ENCODE measurements around the gene NTN3. TPM values are rescaled to one million over a fixed set of nuclear protein-coding genes. Genes with fewer than 3 reads are reported as not detected.

The NTN3 gene
- total RNA-seq, 1 experiment from 2014 or later = 5.6 TPM

DNA sequence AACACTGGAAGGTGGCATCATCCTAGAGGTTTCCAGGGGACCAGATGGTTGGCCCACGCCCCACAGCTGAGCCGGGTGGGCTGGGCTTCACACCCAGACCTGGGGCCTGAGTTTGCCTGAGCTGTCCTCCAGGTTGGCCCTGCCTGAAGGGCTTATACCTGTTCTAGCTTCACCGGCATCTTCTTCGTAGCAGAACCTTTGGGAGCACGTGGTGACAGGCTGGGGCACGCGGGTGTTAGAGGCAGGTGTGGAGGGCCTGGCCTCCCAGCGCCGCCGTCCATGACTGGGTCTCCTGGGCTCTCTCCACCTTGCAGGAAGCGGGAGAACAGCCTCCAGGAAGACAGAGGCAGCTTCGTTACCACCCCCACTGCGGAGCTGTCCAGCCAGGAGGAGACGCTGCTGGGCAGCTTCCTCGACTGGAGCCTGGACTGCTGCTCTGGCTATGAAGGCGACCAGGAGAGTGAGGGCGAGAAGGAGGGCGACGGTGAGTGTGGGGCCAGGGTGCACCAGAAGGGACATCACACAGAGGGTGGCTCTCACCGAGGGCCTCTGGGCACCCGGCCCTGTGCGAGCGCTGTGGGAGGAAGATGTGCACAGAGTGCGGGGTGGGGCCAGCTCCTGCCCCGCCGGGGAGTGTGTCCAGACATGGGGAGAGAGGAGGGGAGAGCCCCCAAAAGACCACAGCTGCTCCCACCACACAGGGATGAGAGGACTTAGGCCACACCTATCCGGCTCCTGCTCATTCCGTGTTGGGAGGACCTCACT is 15.8 kb upstream of the NTN3 start:
- DNase-seq = no peak
- Histone ChIP-seq H3K4me3 (no peak overlapping the region), H3K27me3 (no peaks in the 10 kb centered on the region), H3K4me1 (no peaks in the 10 kb centered on the region), H3K36me3 (peaks cover 55% of the 10 kb centered on the region), H3K9me3 (replicated peaks) (no peaks in the 10 kb centered on the region), H3K27ac (no peak overlapping the region)

DNA sequence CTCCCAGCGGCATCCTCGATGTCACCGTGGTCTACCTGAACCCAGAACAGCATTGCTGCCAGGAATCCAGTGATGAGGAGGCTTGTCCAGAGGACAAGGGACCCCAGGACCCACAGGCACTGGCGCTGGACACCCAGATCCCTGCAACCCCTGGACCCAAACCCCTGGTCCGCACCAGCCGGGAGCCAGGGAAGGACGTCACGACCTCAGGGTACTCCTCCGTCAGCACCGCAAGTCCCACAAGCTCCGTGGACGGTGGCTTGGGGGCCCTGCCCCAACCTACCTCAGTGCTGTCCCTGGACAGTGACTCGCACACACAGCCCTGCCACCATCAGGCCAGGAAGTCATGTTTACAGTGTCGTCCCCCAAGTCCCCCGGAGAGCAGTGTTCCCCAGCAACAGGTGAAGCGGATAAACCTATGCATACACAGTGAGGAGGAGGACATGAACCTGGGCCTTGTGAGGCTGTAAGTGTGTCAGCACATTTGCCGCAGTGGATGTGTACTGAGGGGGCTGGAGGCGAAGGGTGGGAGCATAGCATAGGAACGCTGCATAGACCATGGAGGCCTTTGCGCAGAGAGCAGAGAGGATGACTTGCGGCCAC is 14.4 kb upstream of the NTN3 start:
- no peak for DNase-seq
- peaks cover 4% of the 10 kb centered on the region; the same call in 1 of the 2 replicates for H3K4me1 ChIP-seq
- no peaks in the 10 kb centered on the region for H3K27me3 ChIP-seq
- H3K27ac ChIP-seq = no peak overlapping the region
- H3K36me3 ChIP-seq = peaks cover 53% of the 10 kb centered on the region
- H3K4me3 ChIP-seq = no peak overlapping the region
- no peaks in the 10 kb centered on the region for H3K9me3 ChIP-seq (replicated peaks)

DNA sequence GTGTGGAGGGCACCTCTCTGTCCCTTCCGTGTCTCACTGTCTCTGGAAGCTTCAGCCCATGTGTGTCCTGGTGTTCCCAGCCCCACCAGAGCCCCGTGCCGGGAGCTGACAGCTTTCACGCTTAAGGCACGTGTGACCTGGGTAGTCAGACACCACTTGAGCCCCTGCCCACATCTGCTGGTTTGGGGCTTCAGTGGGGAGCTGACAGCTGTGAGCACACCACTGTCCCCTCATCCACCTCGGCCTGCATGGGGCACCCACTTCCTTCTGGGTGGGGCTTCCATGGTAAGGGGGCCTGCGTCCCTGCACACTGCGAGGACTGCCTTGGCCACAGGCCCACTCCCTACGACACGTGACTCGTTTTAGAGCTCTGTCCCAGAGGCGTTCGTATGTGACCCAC is 13.8 kb upstream of the NTN3 start:
- Histone ChIP-seq H3K9me3 (replicated peaks) (no peaks in the 10 kb centered on the region), H3K27me3 (no peaks in the 10 kb centered on the region), H3K36me3 (peaks cover 47% of the 10 kb centered on the region), H3K4me1 (peaks cover 4% of the 10 kb centered on the region; the same call in 1 of the 2 replicates), H3K4me3 (no peak overlapping the region), H3K27ac (no peak overlapping the region)
- DNase-seq = no peak

DNA sequence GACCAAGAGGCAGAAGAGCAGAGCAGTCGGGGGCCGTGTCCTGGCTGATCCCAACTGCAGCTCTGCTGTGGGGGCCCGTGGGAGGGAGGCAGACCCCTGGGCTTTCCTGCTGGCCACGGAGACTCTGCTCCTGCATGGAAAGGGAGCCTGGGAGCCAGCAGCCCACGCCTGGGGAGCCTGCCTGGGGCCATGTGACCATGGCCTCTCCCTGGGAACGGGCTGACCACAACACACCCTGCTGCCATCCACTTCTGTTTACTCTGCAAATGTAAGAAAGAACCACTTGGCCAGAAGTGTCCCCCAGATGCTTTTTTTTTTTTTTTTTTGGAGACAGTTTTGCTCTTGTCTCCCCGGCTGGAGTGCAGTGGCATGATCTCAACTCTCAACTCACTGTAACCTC is 13.2 kb upstream of the NTN3 start:
- Histone ChIP-seq H3K4me1 (peaks cover 4% of the 10 kb centered on the region; the same call in 1 of the 2 replicates), H3K36me3 (peaks cover 41% of the 10 kb centered on the region), H3K4me3 (no peak overlapping the region), H3K27ac (no peak overlapping the region), H3K9me3 (replicated peaks) (no peaks in the 10 kb centered on the region), H3K27me3 (no peaks in the 10 kb centered on the region)
- DNase-seq = no peak

DNA sequence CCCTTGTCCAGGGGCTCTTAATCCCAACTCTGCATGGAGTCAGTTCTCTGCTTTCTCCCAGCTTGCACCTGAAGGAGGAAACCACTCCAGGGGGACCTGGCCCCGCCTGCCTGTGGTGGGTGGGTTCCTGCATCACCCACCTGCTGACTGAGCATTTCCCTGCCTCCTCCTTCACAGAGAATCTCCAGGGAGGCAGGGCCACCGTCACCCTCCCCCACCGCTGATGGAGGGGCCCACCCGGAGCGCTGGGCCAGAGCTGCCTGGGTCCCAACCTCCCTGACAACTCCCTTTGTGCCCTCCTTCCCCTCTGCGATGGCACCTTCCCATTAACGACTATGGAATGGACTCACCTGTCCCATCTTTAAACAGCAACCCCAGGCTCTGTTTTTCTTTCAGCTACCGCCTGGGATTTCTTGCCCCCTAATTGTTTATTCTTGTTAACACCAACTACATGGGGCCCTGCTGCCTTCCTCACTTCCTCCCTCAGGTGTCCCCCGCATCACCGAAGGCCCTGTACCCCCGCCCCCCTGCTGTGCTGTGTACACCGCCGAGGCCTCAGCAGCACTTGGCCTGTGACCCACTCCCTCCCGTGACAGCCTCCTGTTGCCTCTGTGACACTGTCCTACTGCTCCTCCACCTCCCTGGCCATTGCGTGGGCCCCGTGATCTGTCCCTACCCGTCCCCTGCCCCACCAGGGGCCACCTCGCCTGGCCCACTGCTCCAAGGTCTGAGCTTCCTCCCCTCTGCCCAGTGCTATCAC is 12.0 kb upstream of the NTN3 start:
- peak overlapping the region; percentile 65 for H3K4me3 ChIP-seq
- DNase-seq = no peak
- no peaks in the 10 kb centered on the region for H3K9me3 ChIP-seq (replicated peaks)
- H3K27ac ChIP-seq = peak overlapping the region; percentile 10; the same call in 1 of the 2 replicates
- peaks cover 4% of the 10 kb centered on the region; the same call in 1 of the 2 replicates for H3K4me1 ChIP-seq
- no peaks in the 10 kb centered on the region for H3K27me3 ChIP-seq
- peaks cover 31% of the 10 kb centered on the region for H3K36me3 ChIP-seq

DNA sequence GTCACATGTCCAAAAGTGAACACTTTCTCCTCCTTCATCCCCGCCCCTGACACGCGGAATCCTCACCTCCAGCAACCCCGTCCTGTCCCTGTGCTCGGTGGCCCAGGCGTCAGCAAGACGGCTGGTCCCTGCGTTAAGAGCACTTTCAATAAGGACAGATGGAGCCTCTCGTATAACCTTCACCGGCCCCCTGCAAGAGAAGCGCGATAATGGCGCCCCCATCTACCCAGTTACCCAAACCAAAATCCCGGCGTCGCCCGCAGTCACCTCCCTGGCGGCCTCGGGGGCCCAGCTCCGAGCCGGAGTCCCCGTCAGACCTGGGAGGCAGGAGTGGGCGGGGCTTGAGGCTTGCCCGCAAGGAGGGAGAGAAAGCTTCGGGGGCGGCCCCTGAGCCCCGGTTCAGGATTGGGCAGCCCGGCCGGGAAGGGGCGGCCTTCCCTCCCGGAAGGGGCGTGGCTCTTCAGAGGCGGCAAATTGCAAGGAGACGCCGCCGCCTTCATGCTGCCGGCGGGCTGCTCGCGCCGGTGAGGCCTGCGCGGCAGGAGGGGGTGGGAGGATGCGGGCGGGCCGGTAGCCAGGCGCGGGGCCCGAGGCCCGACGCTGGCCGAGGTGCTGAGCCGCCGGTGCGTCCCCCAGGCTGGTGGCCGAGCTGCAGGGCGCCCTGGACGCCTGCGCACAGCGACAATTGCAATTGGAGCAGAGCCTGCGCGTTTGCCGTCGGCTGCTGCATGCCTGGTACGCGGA is 11.3 kb upstream of the NTN3 start, which contains the start of gene TEDC2:
TSS of gene TEDC2 (plus strand) at position 463 of the 744 bp plus-strand sequence. CDS start at position 499, 36 bp downstream.
- peak within 1 kb of the TSS; percentile 10; the same call in 1 of the 2 replicates for H3K27ac ChIP-seq
- peak; percentile 97 to 98 for DNase-seq

DNA sequence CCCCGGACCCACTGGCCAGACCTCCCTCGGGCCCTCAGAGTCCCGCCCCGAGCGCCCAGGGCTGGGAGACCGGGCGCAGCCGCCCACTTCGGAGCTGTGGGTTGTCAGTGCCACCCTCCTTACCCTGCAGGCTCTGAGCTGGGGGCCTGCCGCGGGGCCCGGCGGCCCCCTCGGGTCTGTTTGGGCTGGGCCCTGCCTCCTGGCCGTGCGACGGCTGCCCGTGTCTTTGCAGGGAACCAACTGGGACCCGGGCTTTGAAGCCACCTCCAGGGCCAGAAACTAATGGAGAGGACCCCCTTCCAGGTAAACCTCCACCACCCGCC is 10.7 kb upstream of the NTN3 start:
- Histone ChIP-seq H3K36me3 (peaks cover 22% of the 10 kb centered on the region), H3K4me3 (peak overlapping the region; percentile 65), H3K9me3 (replicated peaks) (no peaks in the 10 kb centered on the region), H3K27me3 (no peaks in the 10 kb centered on the region), H3K4me1 (peaks cover 4% of the 10 kb centered on the region; the same call in 1 of the 2 replicates), H3K27ac (peak overlapping the region; percentile 10; the same call in 1 of the 2 replicates)
- no peak for DNase-seq

More for the DNA sequence above, 11.3 kb upstream of the NTN3 start, which contains the start of gene TEDC2:
- Histone ChIP-seq H3K36me3 (peaks cover 25% of the 10 kb centered on the region), H3K27me3 (no peaks in the 10 kb centered on the region), H3K4me1 (peaks cover 4% of the 10 kb centered on the region; the same call in 1 of the 2 replicates), H3K9me3 (replicated peaks) (no peaks in the 10 kb centered on the region), H3K4me3 (peak within 1 kb of the TSS; percentile 65)

DNA sequence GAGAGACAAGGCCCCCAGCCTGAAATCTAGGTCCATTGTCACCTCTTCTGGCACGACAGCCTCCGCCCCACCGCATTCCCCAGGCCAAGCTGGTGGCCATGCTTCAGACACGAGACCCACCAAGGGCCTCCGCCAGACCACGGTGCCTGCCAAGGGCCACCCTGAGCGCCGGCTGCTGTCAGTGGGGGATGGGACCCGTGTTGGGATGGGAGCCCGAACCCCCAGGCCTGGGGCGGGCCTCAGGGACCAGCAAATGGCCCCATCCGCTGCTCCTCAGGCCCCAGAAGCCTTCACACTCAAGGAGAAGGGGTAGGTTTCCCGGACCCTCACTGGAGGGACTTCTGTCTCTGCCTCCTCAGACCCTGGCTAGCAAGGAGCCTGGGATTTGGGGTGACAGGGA is 10.2 kb upstream of the NTN3 start:
- Histone ChIP-seq H3K27ac (no peak overlapping the region), H3K4me1 (peaks cover 4% of the 10 kb centered on the region; the same call in 1 of the 2 replicates), H3K36me3 (peaks cover 17% of the 10 kb centered on the region), H3K4me3 (peak overlapping the region; percentile 65), H3K27me3 (no peaks in the 10 kb centered on the region), H3K9me3 (replicated peaks) (no peaks in the 10 kb centered on the region)
- no peak for DNase-seq

DNA sequence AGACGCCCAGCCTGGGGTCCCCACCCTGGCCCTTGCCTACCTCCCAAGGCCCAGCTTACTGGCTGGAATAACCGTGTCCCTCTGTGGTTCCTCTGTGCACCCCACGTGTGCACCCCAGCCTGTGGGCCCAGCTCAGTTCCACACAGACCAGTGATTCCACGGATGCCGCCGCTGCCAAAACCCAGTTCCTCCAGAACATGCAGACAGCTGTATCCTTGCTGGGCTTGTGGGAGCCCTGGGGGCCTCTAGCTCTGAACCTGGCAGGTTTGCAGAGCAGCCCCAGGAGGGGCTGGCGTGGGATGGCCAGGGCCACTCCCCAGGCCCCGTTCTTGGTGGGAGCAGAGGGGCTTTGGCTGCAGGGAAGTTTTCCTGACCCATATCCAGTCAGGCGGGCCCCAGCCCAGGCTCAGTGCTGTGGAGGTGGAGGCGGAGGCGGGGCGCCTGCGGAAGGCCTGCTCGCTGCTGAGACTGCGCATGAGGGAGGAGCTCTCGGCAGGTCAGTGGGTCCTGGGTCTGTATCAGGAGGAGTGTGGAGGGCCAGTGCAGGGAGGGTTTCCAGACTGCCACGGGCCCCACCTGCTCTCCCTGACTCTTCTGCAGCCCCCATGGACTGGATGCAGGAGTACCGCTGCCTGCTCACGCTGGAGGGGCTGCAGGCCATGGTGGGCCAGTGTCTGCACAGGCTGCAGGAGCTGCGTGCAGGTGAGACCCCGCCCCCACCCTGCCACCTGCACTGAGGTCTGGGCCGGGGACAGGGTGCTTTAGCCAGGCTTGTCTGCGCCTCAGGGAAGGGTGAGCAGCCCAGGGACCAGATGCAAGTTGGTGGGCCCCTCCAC is 8.8 kb upstream of the NTN3 start:
- Histone ChIP-seq H3K36me3 (peaks cover 6% of the 10 kb centered on the region), H3K4me1 (peaks cover 7% of the 10 kb centered on the region), H3K9me3 (replicated peaks) (no peaks in the 10 kb centered on the region), H3K4me3 (no peak overlapping the region), H3K27ac (no peak overlapping the region), H3K27me3 (no peaks in the 10 kb centered on the region)
- DNase-seq = no peak

DNA sequence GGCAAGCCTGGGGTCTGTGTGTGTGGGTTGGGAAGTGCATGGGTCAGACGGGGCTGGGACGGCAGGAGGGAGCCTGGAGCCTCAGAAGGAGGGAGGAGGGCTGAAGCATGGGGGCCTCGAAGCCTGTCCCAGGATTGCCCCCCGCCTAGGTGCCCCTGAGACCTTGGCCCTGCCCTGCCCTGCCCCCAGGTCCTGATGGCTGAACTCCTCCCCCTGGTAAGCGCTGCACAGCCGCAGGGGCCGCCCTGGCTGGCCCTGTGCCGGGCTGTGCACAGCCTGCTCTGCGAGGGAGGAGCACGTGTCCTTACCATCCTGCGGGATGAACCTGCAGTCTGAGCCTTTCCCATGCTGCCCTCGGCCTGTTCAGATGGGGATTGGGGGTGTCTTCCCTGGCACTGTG is 6.8 kb upstream of the NTN3 start:
- H3K4me3 ChIP-seq = no peak overlapping the region
- no peaks in the 10 kb centered on the region for H3K9me3 ChIP-seq (replicated peaks)
- no peaks in the 10 kb centered on the region for H3K36me3 ChIP-seq
- H3K27me3 ChIP-seq = no peaks in the 10 kb centered on the region
- DNase-seq = no peak
- H3K4me1 ChIP-seq = peaks cover 19% of the 10 kb centered on the region
- H3K27ac ChIP-seq = no peak overlapping the region

DNA sequence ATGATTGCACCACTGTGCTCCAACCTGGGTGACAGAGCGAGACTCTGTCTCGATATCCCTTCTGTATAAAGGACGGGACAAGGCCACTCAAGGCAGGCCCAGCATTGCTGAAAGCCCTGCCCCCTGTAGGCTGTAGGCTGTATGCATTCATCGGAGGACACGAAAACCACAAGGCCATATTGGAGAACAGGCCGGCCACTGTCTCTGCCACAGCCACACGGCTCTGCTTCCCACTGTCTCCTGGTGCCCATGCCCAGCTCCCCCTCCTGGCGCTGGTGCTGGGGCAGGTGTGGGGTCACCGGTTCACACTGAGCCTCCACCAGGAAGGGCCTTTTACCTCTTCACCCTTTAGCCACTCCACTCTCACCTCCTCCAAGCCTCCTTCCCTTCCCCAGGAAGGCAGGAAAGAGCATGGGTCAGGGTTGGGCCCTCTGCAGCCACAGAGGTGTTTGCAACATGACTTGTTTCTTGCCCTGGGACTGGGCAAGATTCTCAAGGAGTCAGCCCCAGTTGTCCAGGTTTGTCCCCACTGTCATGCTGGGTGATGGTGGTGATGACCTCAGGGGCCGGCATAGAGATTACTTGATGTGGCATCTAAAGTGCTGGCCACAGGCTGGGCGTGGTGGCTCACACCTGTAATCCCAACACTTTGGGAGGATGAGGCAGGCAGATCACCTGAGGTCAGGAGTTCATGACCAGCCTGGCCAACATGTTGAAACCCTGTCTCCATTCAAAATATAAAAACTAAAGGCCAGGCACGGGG is 5.3 kb upstream of the NTN3 start:
- Histone ChIP-seq H3K4me1 (peaks cover 33% of the 10 kb centered on the region), H3K27ac (no peak overlapping the region), H3K36me3 (no peaks in the 10 kb centered on the region), H3K9me3 (replicated peaks) (no peaks in the 10 kb centered on the region), H3K4me3 (no peak overlapping the region), H3K27me3 (no peaks in the 10 kb centered on the region)
- peak; percentile 28 to 40 for DNase-seq

DNA sequence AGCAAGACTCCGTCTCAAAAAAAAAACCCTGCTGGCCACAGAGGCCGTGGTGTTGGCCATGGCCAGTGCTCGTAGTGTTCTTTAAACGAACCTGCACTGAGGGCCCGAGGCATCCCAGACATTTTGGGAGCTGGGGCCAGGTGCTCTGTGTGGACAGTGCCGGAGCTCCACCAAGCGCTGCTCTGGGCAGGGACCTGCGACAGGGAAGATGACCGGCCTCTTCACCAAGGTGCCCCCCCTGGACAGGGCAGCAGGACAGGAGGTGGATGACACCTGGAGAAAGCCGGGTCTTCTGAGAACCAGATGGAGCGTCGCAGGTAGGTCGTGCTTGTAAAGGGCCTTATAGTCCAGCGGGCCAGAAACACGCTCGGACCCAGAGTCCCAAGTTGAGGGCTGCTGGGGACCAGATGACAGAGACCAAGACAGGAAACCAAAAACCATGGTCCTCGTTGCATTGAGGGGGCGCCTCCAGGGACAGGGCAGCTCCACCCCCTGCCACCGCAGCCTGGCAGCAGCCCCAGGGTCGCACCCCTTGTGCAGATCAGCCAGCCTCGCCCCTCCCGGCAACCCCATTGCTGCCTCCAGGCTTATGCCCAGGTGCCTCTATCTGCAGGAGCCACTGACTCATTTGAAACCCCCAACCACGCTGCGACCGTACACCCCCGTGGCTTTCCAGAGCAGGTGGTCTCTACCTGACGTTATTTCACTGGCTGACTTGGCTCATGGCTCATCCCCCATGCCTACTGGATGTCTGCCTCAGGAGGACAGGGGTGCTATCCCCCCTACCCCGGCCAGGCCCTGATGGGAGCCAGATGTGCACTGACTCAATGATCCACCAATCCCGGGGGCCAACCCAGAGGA is 4.2 kb upstream of the NTN3 start:
- H3K4me1 ChIP-seq = peaks cover 33% of the 10 kb centered on the region
- no peaks in the 10 kb centered on the region for H3K27me3 ChIP-seq
- H3K36me3 ChIP-seq = no peaks in the 10 kb centered on the region
- no peaks in the 10 kb centered on the region for H3K9me3 ChIP-seq (replicated peaks)
- H3K27ac ChIP-seq = peak overlapping the region; percentile 90
- H3K4me3 ChIP-seq = peak overlapping the region; percentile 60
- no peak for DNase-seq
